Muscle of leg (tissue), 11 donors: ENCODE measurements around the gene NANOS2. TPM values are rescaled to one million over a fixed set of nuclear protein-coding genes. Genes with fewer than 3 reads are reported as not detected.

Experiments used
- DNase-seq: peaks from one replicate; pipeline ENCODE4 v3.0.0; 2013
- H3K27ac ChIP-seq: one replicate; pipeline ENCODE4 v1.5.1; 2013; ENCODE audit warnings: mild to moderate bottlenecking, low read length, control low read depth
- H3K27me3 ChIP-seq: one replicate; pipeline ENCODE4 v1.6.1; 2013; ENCODE audit warnings: low read length; ENCODE audit not compliant: control insufficient read depth, insufficient read depth
- H3K36me3 ChIP-seq: one replicate; pipeline ENCODE4 v1.6.1; 2013; ENCODE audit warnings: low read length; ENCODE audit not compliant: control insufficient read depth, insufficient read depth
- H3K4me1 ChIP-seq: one replicate; pipeline ENCODE4 v1.6.1; 2013; ENCODE audit warnings: low read length; ENCODE audit not compliant: control insufficient read depth, insufficient read depth
- H3K4me3 ChIP-seq: one replicate; pipeline ENCODE4 v1.5.1; 2013; ENCODE audit warnings: low read length, control low read depth
- H3K9me3 ChIP-seq: replicated peaks from 2 replicates; pipeline ENCODE4 v1.6.1; 2013; ENCODE audit warnings: low read depth, low read length; ENCODE audit not compliant: control insufficient read depth
- WGBS: methylation state at CpG from one replicate; pipeline ENCODE4 v1.1.5; 2013; ENCODE audit warnings: missing lambda C conversion rate; ENCODE audit not compliant: insufficient coverage; 5-methylcytosine and 5-hydroxymethylcytosine counted together
- polyA plus RNA-seq, 8 donors: library from polyadenylated mRNA; unstranded; fragments of 120-200 nt; gene quantifications; one replicate each; pipeline versions ENCODE4 v1.2.1 to v1.2.3, GENCODE V29; 2013; ENCODE audit warnings: inconsistent platforms in 1 of 8, low replicate concordance in 1 of 8; ENCODE audit not compliant: insufficient read length in 8 of 8, insufficient read depth in 1 of 8
- total RNA-seq: library from RNA; stranded (reverse); fragments of 120-200 nt; gene quantifications from one replicate; pipeline ENCODE4 v1.2.4, GENCODE V29; 2013

Gene NANOS2
- total and polyA plus RNA-seq, 9 donors = not detected

DNA sequence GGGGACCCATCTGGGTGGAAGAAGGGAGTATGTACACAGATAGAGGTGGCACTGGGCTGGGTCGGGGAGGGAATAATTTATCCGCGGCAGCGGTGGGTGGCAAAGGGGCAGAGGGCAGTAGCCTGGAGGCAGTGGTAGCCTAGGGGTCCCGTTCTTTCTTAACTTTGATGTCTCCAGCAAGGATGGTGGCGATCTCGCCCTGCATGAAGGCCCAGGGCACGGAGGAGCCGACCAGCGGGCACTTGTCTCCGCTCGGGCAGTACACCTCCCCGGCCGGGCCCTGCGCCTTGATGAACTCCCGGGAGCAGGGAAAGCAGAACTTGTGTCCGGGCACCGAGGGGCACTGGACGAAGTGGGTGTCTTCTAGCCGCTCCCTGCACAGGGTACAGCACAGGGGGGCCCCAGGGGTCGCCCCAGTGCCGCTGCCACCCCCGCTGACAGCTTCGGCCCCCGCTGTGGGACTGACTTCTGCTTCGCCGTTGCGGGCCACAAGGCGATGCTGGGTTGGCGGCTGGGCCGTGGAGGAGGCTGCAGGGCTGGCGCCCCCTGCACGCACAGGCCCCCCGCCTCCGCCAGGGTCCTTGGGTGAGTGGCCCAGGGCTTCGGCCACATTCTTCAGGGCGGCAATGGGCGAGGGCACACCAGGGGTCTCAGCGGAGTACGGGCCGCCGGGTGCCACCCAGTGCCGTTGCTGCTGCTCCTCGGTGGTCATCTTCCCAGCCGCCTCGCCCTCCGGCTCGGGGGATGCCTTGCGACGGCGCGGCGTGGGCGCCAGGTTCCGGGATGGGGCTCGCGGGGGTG lies 30.5 kb downstream of the NANOS2 start:
- peaks cover 2% of the 10 kb centered on the region for H3K27me3 ChIP-seq
- no peak overlapping the region for H3K27ac ChIP-seq
- no peak for DNase-seq
- peaks cover 20% of the 10 kb centered on the region for H3K36me3 ChIP-seq
- no peaks in the 10 kb centered on the region for H3K9me3 ChIP-seq
- peaks cover 46% of the 10 kb centered on the region for H3K4me1 ChIP-seq
- 86% methylated on average over 55 of the region's 57 CpGs for WGBS
- H3K4me3 ChIP-seq = no peak overlapping the region

DNA sequence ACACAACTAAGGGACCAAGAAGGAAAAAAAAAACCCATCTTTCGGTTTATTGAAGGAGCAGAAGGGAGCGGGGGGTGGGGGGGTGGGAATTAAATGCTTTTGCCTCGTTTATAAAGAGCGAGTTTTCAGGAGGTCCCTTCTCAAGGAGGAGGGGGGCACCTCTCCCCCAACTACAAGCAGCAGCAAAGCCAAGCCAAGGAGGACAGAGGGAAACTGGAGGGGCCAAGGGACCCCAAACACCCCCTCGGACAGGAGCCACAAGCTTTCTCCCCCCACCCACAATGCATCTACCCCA lies 31.0 kb downstream of the NANOS2 start:
- no peak for DNase-seq
- Histone ChIP-seq H3K36me3 (peaks cover 20% of the 10 kb centered on the region), H3K27me3 (peaks cover 2% of the 10 kb centered on the region), H3K4me1 (peaks cover 46% of the 10 kb centered on the region), H3K27ac (no peak overlapping the region), H3K4me3 (no peak overlapping the region), H3K9me3 (no peaks in the 10 kb centered on the region)
- no CpG with 5 or more reads among the region's 5 CpGs for WGBS

DNA sequence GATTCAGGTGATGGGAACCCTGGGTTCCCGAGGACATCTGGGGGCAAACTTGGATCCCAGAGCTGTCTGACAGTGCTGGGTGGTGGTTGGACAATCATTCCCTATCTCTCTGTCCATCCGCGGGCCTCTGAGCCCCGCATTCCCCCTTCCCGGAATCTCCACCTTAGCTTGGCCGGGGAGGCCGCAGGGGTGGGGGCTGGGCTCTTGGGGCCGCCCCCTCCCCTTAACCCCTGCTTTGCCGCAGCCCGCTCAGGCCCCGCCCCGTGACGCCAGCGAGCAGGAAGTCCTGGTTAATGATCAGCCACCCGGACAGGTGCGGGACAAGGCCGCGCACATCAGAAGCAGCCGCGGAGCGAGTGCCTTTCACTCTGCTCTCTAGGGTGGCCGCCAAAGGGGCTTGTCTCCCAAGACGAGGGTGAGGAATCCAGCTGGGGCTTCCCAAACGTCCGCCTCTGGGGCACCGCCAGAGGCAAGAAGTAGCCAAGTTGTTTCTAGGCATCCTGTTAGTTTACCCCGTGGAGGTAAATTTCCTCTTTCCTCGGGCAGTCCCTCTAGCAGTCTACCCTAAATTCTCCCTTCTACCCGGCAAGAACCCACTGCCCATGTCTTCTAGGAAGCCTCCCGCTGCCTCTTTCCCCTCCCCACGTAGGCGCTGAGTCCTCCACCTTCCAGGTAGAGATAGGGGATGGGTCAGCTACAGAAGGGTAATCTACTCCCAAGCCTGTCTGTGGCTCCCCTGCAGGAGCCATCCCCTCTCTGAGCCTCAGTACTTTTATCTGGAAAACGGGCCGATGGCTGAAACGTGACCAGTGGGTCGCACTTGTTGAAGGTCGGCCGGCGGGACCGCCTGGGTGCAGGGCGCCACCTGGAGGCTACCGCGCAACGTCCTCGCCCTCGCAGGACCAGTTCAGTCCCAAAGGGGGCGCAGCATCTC lies 31.7 kb downstream of the NANOS2 start:
- H3K36me3 ChIP-seq = peaks cover 20% of the 10 kb centered on the region
- 7% methylated on average over 28 of the region's 47 CpGs for WGBS
- peak; percentile 85 for DNase-seq
- H3K4me1 ChIP-seq = peaks cover 46% of the 10 kb centered on the region
- H3K27me3 ChIP-seq = peaks cover 2% of the 10 kb centered on the region
- no peak overlapping the region for H3K4me3 ChIP-seq
- H3K27ac ChIP-seq = no peak overlapping the region
- no peaks in the 10 kb centered on the region for H3K9me3 ChIP-seq

DNA sequence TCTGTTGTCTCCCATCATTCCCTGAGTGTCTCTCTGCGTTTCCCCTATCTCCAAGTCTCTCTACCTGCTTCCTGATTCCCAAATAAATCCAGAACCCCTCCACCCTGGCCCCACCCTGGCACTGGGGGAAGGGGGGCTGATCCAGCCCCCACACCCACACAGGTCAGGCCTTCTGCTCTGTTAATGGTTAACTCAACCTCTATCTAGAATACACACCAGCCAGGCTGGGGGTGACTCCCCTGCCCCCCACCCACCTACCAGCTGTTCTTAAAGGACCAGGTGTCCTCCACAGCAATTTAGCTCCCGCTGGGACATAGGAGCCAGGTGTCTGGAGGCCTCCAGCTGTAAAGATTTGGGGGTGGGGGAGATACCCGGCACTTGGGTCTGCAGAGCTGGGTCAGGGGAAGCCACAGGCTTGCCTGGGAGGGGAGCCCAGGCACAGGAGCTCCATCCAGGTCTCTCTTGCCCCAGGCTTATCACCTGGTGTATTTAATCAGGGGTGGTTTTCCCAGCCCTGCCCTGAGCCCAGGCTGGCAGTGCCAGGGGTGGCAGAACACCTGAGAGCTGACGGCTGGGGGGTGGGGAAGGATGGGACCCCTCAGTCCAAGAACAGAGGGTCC lies 32.6 kb downstream of the NANOS2 start:
- Histone ChIP-seq H3K4me1 (peaks cover 45% of the 10 kb centered on the region), H3K9me3 (no peaks in the 10 kb centered on the region), H3K36me3 (peaks cover 20% of the 10 kb centered on the region), H3K27ac (no peak overlapping the region), H3K4me3 (no peak overlapping the region), H3K27me3 (peaks cover 4% of the 10 kb centered on the region)
- WGBS = 37% methylated on average over 3 of the region's 4 CpGs
- DNase-seq = no peak

DNA sequence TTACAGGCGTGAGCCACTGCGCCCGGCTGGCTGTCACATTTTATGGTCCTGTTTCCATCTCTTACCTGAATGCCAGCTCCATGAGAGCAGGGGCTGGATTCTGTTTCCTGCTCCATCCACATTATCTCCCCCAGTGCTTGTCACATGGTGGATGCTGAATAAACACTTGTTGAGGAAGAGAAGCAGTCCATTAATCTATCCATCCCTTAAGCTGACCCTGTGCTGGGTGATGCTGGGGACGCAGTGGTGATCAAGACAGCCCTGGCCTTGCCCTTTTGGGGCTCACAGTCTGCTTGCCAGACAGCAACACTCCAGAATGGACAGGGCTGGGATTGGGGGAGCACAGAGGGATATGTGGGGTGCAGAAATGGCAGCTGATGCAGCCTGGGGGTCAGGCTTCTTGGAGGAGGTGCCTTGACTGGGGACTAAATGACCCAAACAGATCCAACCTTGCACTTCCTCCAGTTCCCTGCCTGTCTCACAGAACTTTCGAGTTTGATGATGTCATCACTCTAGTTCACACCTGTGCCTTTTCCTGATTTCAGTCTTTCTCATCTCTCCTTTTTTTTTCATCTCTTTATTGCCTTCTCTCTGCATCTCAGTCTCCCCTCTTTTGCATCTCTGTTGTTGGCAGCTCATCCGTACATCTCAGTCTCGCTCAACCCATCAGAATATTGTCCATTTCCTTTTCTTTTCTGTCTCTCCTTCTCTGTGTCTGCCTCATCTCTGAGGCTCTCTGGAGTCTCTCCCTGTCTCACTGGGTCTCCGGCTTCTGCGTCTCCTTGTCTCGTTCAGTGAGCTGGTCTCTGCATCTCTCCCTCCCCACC lies 33.3 kb downstream of the NANOS2 start:
- H3K4me3 ChIP-seq = no peak overlapping the region
- H3K27ac ChIP-seq = no peak overlapping the region
- peaks cover 8% of the 10 kb centered on the region for H3K27me3 ChIP-seq
- DNase-seq = no peak
- WGBS = 60% methylated on average over 10 of the region's 10 CpGs
- no peaks in the 10 kb centered on the region for H3K9me3 ChIP-seq
- peaks cover 48% of the 10 kb centered on the region for H3K4me1 ChIP-seq
- H3K36me3 ChIP-seq = peaks cover 20% of the 10 kb centered on the region

DNA sequence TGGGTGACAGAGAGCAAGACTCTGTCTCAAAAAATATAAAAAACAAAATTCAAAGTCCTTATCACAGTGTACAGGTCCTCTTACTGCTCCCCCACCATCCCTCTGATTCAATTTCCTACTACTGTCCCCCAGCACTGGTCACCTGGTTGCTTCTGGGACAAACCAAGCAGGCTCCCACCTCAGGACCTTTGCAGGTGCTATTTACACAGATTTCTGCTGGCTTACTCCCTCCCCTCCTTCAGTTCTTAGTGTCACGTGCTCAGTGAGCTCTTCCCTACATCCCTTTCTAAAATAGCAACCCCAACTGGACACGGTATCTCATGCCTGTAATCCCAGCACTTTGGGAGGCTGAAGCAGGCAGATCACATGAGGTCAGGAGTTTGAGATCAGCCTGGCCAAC lies 34.6 kb downstream of the NANOS2 start:
- no peak overlapping the region for H3K4me3 ChIP-seq
- WGBS = 39% methylated on average over 2 of the region's 2 CpGs
- H3K9me3 ChIP-seq = no peaks in the 10 kb centered on the region
- peaks cover 20% of the 10 kb centered on the region for H3K36me3 ChIP-seq
- H3K27ac ChIP-seq = no peak overlapping the region
- H3K4me1 ChIP-seq = peaks cover 44% of the 10 kb centered on the region
- no peak for DNase-seq
- H3K27me3 ChIP-seq = peaks cover 19% of the 10 kb centered on the region

DNA sequence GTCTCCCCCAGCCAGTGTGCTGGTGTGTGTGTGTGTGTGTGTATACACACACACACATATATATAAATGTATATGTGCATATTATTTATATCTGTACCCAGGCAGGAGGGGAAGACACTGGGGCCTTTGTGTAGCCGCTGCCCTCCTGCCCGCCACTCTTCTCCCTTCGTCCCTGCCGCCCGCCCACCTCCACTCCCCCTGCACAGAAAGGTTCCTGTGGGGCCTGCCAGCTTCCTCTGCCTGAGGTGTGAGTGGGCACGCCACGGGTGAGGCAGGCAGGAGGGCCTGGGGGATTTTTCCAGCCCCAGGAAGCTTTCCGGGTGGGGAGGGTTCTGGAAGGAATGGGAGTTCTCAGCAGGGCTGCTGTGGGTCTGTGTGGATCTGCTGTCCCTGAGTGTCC lies 35.5 kb downstream of the NANOS2 start:
- Histone ChIP-seq H3K27ac (no peak overlapping the region), H3K27me3 (peaks cover 23% of the 10 kb centered on the region), H3K36me3 (peaks cover 14% of the 10 kb centered on the region), H3K9me3 (no peaks in the 10 kb centered on the region), H3K4me1 (peaks cover 35% of the 10 kb centered on the region), H3K4me3 (no peak overlapping the region)
- WGBS = 58% methylated on average over 3 of the region's 8 CpGs
- DNase-seq = no peak

DNA sequence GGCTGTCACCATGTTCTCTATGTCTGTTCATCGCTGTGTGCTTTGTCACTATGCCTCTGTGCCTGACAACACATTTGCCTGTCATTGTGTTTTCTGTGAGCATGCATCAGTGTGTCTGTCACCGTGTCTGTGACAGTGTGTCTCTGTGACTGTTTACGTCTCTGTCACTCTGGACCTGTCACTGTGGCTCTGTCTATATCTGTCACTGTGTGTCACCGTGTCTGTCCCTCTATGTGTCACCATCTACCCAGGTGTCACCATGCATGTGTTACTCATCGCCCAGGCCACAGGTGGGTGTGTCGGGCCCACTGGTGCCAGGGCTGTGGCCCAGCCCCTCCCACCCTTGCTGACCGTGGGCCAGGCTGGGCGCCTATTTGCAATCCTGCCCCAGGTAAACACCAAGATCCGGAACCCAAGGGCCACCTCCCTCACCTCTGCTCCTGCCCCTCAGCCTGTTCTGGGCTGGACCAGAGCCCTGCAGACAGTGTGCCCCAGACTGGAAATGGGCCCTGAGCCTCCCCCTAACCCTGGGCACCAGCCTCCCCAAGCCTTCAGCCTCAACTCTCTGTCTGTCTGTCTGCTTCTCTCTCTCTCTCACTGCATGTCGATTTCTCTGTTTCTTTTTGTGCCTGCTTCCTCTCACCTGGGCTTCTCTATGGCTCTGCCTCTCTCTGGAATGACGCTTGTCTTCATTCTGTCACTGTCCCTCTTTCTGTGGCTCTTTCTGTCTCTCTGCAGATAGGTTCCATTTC lies 36.4 kb downstream of the NANOS2 start:
- peaks cover 27% of the 10 kb centered on the region for H3K4me1 ChIP-seq
- H3K4me3 ChIP-seq = no peak overlapping the region
- H3K27ac ChIP-seq = no peak overlapping the region
- 77% methylated on average over 11 of the region's 11 CpGs for WGBS
- no peaks in the 10 kb centered on the region for H3K9me3 ChIP-seq
- H3K36me3 ChIP-seq = peaks cover 8% of the 10 kb centered on the region
- no peak for DNase-seq
- H3K27me3 ChIP-seq = peaks cover 31% of the 10 kb centered on the region
